Activated T-helper 1 cell treated with anti-CD3 and anti-CD28 coated beads, Interleukin-2, amount 50 U/mL, for 16 hours (primary cell): ENCODE measurements around the gene ZNF554.
"Not testable (repeated sequence)": the region's sequence is repeated elsewhere in the genome, so short reads cannot be mapped to it uniquely, and the experiment has no call there.

Experiments used
- DNase-seq, 2 donors: peaks; one replicate each; pipeline ENCODE4 v3.0.0-alpha.2; 2020; ENCODE audit warnings: low read depth in 1 of 2, low spot score in 1 of 2

Gene ZNF554

DNA sequence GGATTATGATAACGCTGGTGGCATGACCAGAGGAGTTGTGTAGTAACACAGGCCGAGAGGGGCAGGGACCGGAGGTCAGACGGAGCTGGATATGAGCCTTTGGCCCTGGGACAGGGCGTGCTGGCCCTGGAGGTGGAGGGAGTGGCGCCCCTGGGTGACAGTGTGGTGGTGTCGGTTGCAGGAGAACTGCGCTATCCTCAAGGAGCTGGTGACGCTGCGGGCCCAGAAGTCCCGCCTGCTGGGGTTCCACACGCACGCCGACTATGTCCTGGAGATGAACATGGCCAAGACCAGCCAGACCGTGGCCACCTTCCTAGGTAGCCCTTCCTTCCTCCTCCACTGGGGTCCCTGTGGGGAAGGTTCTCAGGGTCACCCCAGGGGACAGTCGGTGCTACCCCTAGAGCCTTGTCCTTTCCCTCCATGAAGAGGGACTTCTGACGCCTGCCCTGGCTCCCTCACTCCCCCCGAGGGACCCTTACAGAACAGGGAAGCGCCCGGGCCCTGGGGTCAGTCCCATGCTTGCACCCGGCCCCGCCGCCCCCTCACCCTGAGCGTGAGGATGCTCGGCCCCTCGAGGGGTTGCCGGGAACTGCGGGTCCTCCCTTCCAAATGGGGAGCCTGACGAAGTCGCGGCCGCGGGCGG is 12.8 kb upstream of the ZNF554 start:
- DNase-seq: no peak

DNA sequence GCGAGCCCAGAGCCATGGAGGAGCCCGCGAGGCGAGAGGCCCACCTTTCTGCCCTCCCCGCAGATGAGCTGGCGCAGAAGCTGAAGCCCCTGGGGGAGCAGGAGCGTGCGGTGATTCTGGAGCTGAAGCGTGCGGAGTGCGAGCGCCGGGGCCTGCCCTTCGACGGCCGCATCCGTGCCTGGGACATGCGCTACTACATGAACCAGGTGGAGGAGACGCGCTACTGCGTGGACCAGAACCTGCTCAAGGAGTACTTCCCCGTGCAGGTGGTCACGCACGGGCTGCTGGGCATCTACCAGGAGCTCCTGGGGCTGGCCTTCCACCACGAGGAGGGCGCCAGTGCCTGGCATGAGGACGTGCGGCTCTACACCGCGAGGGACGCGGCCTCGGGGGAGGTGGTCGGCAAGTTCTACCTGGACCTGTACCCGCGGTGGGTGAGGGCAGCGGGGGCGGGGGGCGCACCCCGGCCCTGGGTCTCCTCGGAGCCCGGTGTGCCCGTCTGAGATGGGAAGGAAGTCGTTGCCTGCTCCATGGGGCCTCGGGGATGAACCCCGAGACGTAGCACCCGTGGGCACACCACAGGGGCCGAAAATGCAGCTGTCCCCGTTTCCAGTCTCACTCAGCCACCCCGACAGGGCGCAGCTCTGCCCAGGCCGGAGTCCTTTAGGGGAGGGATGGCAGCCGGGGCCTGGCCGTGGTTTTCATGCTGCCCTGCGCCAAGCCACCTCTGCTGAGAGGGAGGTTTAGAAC is 12.1 kb upstream of the ZNF554 start:
- DNase-seq: no peak

DNA sequence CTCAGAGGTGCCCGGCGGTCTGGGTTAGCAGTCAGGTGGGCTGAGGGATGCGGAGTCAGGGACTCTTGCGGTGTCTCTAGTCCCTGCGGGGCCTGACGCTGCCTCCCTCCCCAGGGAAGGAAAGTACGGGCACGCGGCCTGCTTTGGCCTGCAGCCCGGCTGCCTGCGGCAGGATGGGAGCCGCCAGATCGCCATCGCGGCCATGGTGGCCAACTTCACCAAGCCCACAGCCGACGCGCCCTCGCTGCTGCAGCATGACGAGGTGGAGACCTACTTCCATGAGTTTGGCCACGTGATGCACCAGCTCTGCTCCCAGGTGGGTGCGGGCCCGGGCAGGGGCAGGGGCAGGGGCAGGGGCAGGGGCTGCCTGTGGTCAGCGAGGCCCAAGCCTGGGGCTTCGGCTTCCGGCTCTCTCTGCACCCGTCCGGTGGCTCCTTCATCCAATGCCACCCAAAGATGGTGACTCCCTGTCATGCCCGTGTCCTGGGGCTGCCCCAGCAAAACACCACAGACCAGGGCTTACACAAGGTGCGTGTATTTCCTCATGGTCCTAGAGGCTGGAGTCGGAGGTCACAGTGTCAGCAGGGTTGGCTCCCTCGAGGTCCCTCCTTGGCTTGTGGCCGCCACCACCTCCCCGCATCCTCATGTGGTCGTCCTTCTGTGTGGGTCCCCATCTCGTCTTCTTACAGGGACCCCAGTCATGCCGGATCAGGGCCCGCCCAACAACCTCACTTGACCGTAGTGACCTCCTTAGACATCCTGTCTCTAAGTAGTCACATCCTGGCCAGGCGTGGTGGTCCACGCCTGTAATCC is 11.3 kb upstream of the ZNF554 start:
- DNase-seq: no peak

DNA sequence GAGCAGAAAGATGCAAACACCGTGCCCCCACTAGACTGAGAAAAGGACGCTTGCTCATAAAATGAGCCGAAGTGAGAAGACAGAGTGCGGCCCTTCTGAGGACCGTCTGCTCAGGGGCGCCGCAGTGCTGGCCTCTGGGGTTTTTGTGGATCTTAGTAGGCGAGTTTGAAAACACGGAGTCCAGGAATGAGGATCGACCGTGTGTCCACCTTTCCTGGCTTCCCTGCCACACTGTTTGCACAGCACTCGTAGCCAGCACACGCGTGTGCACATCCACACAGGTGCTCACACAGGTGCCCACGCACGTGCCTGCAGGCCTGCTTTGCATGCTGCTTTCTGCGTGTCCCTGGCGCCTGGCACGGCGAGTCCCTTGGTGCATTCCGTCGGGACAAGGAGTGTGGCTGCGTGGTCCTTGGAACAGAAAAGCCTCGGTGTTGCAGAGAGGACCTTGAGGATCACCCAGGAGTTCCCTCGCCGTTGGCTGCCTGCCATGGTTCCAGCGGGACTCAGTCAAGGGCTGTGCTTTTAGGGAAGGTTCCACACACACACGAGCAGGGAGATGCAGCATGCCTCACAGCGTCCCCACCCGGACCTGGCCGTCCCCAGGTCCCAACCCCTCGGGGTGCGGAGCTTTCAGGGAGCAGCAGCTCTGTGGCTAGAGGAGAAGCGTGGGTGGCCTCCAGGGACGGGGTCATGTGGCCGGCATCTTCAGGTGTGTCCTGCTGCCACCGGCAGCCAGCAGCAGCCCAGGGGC is 10.1 kb upstream of the ZNF554 start:
- no peak for DNase-seq

DNA sequence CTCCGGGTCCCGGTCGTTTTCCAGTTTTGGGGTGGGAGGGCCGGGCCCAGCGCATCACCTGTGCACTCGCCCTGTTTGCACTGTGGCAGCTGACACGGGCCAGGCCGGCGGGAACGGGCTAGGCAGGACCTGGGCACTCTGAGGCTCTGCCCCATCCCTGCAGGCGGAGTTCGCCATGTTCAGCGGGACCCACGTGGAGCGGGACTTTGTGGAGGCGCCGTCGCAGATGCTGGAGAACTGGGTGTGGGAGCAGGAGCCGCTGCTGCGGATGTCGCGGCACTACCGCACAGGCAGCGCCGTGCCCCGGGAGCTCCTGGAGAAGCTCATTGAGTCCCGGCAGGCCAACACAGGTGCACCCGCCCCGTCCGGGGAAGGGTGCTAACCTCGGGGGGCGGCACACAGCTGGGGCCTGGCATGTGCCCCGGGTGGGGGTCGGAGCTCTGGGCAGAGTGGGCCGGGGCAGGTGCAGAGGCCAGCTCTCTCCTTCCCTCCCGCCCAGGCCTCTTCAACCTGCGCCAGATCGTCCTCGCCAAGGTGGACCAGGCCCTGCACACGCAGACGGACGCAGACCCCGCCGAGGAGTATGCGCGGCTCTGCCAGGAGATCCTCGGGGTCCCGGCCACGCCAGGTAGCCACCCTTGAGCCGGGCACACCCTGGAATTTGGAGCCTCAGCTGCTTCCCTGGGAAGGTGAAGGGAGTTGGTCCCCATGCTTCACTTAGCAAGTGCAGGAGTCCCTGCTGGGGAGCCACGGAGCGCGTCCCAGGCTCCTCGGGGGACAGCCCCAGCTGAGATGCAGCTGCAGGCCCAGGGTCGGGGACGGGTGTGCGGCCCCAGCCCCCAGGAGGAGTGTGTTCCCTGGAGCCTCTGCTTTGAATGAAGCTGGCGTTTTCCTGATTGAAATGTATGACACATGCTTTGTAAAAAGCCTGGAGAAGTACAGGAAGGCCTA is 9.3 kb upstream of the ZNF554 start:
- no peak for DNase-seq

DNA sequence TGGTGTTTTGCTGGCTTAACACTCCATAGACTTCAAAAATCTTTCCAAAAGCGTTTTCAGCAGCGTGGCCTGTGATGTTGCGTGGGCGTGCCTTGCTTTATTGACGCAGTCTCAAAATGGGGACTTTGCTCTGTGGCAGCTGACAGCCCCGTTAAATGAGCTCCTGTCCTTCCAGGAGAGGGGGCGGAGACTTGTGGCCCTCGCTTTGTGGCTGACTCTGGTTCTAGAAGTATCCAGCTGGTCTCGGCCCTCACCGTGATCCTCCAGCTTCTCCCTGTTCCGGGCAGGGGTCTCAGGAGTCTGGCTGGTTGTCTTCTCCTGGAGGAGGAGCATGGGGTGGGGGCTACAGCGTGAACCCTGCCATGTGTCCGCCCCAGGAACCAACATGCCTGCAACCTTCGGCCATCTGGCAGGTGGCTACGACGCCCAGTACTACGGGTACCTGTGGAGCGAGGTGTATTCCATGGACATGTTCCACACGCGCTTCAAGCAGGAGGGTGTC is 8.4 kb upstream of the ZNF554 start:
- no peak for DNase-seq

DNA sequence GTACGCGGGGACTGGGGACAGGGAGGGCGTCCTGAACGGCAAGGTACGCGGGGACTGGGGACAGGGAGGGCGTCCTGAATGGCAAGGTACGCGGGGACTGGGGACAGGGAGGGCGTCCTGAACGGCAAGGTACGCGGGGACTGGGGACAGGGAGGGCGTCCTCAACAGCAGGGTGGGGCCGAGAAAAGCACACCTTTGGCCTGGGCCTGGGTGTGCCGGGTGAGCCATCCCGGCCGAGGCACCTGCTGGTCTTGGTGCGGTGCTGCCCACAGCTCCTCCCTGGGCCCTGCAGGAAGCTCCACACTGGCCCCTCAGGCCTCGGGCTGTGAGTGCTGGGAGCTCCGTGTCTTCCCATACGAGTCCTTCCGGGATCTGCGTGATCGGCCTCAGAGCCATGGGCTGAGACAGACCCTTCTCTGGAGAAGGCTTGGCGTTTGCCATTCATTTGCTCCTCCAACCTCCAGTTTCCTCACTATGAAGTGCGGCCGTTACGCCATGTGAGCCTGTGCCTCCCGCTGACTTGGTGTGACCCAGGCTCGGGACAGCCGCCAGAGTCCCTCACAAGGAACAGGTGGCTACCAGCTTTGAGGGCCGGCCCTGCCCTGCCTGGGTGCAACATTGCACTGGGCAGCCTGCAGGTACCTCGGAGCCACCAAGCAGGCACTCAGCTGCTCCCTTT is 7.8 kb upstream of the ZNF554 start:
- no peak for DNase-seq

DNA sequence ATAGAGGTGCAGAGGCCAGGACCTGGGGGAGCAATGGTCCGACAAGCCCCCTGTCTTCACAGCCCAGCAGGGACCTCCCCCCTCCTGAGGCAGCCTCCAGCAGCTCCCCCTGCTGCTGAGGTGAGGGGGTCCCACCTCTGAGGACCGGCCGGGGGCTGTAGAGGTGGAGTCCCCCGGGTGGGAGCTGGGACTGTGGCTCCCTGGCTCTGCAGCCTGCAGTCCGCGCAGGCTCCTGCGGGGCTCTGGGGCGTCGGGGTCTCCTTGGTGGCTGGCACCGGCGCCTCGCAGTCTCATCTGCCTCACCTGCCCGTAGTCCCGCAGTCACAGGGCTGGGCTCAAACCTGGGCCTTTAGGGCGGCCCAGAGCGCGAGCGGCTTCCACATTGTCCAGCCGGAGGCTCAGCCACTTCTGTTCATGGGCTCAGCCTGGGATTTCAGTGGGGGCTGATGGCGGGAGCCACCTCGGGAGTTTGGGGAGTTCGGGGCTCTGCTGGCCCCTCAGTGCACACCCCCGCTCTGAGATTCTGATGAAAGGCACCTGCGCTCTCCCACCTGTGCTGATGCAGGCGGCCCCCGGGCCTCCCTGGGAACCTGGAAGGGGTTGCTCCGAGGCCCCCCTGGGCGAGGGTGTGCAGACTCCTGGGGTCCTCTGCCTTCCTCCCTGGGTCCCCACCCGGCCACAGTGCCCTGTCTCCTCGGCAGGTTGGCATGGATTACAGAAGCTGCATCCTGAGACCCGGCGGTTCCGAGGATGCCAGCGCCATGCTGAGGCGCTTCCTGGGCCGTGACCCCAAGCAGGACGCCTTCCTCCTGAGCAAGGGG is 7.0 kb upstream of the ZNF554 start:
- no peak for DNase-seq

DNA sequence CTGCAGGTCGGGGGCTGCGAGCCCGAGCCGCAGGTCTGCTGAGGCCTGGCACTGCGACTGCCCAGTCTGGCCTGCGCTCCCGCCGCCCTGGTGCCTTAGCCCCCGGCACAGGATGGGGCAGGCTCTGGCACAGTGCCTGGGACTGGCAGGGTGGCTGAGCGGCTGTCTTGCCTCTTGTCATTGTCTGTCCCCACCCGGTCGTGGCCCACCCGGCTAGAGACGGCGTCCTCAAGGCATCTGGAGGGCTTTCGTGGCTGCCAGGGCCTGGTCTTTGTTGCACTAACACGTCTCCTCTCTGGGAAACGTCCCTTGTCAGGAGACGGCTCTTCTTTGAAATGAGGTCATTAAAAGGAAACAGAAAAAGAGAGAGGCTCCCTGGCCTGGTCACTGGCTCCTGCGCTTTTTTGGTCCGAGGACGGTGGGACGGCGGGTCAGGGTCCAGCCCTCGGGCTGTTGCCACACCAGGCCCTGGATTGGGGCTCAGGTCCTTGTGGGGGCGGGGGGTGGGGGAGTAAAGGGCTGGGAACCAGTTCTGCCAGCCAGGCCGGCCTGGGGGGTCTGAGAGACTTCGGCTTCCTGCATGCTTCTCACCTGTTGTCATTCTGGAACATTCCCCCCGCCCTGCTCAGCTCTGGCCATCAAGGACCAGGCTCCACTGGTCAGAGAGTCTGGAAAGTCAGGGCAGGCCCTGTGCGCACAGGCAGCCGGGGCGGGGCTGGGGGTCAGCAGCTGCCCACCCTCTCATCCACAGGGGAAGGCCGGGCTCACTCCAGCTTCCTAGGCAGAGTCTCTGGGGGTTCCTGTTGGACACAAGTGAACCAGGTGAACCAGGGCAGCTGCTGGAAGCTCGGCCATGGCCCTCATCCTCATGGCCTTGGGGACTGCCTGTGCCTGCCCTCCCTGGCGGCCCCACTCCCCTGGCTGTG is 6.2 kb upstream of the ZNF554 start:
- DNase-seq: no peak

DNA sequence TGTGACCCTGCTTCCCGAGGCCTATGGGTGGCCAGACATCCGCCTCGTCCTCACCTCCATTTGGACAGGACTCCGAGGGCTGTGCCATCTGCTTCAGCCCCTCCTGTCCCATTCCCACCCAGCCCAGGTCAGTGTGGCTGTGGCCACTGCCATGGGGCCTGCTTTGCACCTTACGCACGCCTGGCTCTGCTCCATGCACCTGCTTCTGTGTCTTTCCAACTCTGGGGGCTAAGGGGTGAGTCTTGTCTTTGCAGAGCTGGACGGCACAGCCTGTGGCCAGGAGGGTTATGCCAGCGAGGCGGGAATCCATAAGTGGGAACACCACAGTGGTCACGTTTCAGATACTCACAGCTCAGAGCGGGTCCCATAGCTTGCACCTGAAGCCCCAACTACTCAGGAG is 5.2 kb upstream of the ZNF554 start:
- no peak for DNase-seq

DNA sequence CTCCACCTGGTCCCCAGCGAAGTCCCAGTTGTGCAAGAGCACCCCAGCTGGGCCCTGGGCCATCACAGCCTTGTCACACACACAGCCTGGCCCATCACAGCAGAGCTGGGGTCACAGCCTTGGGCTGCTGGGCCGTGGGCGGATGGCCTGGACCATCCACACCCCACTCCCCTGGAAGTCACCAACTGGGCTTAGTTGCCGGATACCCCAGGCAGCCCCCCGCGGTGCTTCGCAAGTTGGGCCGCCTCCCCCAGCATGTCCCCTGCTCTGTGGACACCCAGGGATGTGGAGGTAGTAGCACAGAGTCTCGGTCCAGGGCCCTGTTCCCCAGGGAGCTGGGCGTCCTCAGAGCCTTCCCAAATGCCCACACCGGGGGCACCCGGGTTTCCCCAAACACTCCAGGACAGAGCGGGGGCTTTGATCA is 4.5 kb upstream of the ZNF554 start:
- no peak for DNase-seq

DNA sequence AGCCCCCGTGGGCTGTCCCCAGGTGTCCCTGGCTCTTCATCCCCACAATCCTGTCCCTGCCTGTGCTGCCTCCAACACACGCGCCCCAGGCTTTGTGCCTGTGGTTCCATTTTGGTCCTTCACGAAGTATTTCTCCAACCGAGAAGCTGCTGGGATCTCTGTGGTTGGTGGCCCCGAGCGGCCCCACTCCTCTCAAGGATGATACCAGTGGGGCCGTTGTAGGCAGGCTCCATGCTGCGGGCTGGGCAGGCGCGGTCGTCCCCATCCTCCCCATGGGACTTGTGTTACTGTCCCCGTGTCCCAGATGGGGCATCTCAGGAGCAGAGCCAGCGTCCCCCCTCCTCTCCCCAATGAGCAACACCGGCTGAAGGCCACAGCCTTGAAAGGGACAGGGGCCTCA is 3.7 kb upstream of the ZNF554 start:
- DNase-seq: no peak

DNA sequence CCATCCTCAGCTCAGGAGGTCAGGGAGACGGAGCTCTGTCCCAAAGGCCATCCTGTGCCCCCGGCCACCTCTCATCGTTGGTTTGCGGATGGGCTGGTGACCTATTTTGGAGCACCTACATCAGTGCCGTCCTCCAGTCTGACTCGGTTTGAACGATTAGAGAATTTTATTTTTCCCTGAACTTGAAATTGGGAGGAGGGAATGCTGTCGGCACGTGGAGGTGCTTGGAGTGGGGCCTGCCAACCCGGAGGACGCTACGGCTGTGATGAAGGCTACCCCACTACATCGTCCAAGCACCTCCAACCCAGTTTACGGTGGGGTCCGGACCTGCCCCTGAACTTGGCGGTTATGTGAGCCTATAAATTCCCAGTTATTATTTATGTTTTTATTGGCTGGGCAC is 3.0 kb upstream of the ZNF554 start:
- no peak for DNase-seq

DNA sequence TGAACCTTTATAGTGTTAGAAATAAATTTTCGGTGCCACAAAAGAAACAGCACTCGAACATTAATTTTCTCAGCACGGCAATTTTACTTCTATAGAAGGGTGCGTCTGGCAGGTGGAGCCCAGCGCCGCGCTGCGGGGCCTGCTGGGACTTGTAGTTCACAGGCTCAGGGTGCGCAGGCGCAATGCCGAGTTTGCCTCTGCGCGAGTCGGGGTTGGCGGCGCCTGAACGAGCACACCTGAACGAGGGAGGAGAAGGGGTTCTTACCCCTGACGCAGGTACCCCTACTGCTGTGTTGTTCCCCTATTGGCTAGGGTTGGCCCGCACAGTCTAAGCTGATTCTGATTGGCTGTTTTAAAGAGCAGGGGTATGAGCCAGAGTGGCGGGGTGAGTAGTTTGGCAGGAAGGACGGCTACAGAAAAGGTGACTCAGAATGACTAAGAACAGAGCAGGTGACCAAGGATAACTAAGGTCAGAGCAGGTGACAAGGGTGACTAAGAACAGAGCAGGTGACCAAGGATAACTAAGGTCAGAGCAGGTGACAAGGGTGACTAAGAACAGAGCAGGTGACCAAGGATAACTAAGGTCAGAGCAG is 2.3 kb upstream of the ZNF554 start:
- DNase-seq: not testable (repeated sequence)

DNA sequence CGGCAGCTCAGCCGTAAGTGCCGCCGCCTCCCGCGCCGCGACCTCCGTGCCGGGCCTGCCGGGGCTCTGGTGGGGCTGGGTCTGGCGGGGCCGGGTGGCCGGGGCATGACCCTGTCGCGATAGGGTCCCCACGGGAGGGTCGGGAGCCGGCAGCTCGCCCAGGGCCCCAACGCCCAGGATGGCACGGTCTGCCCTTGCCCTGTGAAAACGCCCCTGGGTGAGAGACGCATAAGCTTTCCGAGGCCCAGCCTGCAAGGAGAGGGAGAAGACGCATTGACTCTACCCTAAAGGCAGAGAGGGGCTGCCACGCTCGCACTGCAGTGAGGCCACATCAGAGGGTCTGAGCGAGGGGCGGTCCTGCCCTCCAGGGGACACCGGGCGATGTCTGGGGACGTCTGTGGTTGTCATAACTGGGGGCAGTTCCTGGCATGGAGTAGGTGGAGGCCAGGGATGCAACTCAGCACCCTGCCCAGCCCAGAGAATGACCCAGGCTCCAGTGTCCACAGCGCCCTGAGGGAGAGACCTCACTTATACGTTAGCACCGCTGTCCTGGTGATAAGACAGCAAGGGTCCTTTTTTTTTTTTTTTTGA is 539 bp downstream of the ZNF554 start:
- no peak for DNase-seq

DNA sequence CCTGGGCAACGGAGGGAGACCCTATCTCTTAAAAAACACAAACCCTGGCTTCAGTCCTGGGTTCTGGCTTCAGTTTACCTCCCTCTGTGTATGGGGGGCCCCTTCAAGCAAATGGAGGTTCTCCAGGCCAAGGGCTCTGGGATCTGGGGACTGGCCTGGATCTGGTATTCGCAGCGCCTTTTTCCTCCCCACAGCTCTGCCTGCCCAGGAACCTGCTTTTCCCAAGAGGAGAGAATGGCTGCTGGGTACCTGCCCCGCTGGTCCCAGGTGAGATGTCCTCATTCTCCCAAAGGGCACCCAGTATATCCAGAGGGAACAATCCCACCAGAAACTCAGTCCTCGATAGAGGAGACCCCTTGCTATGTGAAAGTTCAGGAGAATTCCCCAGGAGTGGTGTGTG is 3.2 kb downstream of the ZNF554 start:
- DNase-seq: no peak

DNA sequence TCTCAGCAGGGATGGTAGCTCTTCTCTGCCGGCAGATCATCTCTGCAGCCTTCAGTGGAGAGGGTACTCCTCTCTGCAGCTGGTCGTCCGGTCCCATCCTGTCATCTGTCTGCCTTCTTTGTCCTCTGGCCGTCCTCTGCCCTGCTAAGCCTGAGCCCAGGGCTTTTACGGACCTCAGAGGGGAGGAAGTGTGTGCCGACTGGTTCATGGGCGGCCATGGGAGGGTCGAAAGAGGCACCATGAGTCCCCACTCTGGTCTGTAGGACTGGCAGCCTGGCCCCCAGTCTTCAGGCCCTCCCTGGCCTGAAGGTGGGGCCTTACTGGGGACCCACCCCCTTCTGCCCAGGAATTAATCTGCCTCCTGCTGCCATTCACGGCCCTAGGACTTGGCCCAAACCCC is 4.0 kb downstream of the ZNF554 start:
- DNase-seq: no peak
